HL-60 (cell line): ENCODE data around the gene ASCC3.

Experiments
- DNase-seq, 2 experiments: peaks; one replicate each; pipeline ENCODE4 v3.0.0-alpha.2; 2010 to 2020; ENCODE audit warnings: low read depth in 1 of 2, low spot score in 1 of 2
- H3K27ac ChIP-seq: fragments of 250-450 bp; sonication (Bioruptor Pico); replicated peaks from 2 replicates; pipeline ENCODE4 v1.5.1; 2020; ENCODE audit warnings: mild to moderate bottlenecking, moderate library complexity
- H3K27me3 ChIP-seq: fragments of 250-450 bp; sonication (Bioruptor Pico); 2 replicates; pipeline ENCODE4 v1.5.1; 2021; ENCODE audit warnings: mild to moderate bottlenecking, moderate library complexity; ENCODE audit not compliant: insufficient read depth, poor library complexity, severe bottlenecking
- H3K4me3 ChIP-seq: replicated peaks from 2 replicates; pipeline ENCODE4 v1.5.1; 2011; ENCODE audit warnings: mild to moderate bottlenecking, control low read depth, low read length; ENCODE audit not compliant: insufficient read depth
- GABPA ChIP-seq: IDR thresholded peaks from 2 replicates; pipeline ENCODE4 v1.6.1; 2012; ENCODE audit warnings: low read depth
- POLR2AphosphoS5 ChIP-seq: IDR thresholded peaks from 2 replicates; pipeline ENCODE4 v1.6.1; 2012; ENCODE audit warnings: low read depth
- SPI1 ChIP-seq: IDR thresholded peaks from 2 replicates; pipeline ENCODE4 v1.6.1; 2012; ENCODE audit warnings: low read depth, mild to moderate bottlenecking, borderline replicate concordance
- TF ChIP-seq, protein P1 (sequence below): IDR thresholded peaks from 2 replicates; pipeline ENCODE4 v1.6.1; 2012; ENCODE audit warnings: low read depth; ENCODE audit not compliant: insufficient replicate concordance
- TF ChIP-seq, protein P2 (sequence below): IDR thresholded peaks from one replicate; pipeline ENCODE4 v1.5.1; 2011; ENCODE audit warnings: low read length, control low read depth, inconsistent platforms; ENCODE audit not compliant: insufficient read depth

The ASCC3 gene

DNA sequence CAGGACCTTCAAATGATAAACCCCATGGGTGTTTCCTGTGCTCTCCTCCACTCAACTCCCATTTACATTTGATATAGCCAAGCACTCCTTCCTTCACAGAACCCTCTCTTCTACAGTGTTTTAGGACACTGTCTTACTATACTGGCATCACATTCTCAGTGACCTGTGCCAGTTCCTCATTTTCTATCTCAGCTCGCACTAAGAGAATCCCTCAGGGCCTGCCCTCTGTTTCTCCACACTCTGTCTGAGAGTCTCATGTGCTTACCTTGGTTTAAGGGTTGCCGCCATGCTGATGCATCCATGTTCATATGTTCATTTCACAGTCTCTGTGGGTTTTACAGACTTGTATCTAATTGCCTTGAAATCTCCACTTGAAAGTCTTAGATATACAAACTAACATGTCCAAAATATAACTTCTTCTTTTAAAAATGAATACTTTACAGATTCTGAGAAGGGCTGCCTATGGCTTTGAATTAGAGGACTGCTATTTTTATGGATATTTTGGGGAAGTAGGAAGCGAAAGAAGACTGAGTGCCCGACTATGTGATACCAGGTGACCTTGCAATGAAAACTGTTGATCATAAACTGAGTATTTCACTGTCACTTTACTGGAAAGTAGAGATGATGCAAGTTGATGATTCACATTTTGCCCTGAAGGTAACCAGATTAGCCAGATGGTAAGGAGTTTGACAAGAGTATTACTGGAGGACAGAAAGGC, 263.3 kb downstream of the ASCC3 start:
- H3K4me3 ChIP-seq, result no peak overlapping the region
- no peaks in the 10 kb centered on the region for H3K27me3 ChIP-seq
- H3K27ac ChIP-seq, result 0 out of 2 replicates have a peak overlapping the region, but pooled peaks have one; percentile 4
- TF ChIP-seq POLR2AphosphoS5 (no peak), GABPA (no peak), SPI1 (peak; percentile 92)
- peak; percentile 20 to 50 for DNase-seq

DNA sequence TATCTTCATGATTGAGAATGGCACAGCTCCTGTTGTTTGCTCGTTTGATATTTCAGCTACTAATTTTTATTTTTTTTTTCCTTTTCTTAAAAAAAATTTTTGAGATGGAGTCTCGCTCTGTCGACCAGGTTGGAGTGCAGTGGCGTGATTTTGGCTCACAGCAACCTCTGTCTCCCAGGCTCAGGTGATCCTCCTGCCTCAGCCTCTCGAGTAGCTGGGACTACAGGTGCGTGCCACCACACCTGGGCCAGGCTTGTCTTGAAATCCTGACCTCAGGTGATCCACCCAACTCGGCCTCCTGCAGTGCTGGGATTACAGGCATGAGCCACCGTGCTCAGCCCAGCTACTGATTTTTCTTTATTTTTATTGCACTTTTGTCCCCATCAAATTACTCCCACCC, 266.2 kb downstream of the ASCC3 start:
- H3K27me3 ChIP-seq, result no peaks in the 10 kb centered on the region
- H3K27ac ChIP-seq, result no peak overlapping the region
- no peak for DNase-seq
- no peak overlapping the region for H3K4me3 ChIP-seq
- TF ChIP-seq POLR2AphosphoS5 (no peak), GABPA (no peak), SPI1 (no peak)
- TF ChIP-seq, protein P1, sequence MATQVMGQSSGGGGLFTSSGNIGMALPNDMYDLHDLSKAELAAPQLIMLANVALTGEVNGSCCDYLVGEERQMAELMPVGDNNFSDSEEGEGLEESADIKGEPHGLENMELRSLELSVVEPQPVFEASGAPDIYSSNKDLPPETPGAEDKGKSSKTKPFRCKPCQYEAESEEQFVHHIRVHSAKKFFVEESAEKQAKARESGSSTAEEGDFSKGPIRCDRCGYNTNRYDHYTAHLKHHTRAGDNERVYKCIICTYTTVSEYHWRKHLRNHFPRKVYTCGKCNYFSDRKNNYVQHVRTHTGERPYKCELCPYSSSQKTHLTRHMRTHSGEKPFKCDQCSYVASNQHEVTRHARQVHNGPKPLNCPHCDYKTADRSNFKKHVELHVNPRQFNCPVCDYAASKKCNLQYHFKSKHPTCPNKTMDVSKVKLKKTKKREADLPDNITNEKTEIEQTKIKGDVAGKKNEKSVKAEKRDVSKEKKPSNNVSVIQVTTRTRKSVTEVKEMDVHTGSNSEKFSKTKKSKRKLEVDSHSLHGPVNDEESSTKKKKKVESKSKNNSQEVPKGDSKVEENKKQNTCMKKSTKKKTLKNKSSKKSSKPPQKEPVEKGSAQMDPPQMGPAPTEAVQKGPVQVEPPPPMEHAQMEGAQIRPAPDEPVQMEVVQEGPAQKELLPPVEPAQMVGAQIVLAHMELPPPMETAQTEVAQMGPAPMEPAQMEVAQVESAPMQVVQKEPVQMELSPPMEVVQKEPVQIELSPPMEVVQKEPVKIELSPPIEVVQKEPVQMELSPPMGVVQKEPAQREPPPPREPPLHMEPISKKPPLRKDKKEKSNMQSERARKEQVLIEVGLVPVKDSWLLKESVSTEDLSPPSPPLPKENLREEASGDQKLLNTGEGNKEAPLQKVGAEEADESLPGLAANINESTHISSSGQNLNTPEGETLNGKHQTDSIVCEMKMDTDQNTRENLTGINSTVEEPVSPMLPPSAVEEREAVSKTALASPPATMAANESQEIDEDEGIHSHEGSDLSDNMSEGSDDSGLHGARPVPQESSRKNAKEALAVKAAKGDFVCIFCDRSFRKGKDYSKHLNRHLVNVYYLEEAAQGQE, result no peak
- TF ChIP-seq, protein P2, sequence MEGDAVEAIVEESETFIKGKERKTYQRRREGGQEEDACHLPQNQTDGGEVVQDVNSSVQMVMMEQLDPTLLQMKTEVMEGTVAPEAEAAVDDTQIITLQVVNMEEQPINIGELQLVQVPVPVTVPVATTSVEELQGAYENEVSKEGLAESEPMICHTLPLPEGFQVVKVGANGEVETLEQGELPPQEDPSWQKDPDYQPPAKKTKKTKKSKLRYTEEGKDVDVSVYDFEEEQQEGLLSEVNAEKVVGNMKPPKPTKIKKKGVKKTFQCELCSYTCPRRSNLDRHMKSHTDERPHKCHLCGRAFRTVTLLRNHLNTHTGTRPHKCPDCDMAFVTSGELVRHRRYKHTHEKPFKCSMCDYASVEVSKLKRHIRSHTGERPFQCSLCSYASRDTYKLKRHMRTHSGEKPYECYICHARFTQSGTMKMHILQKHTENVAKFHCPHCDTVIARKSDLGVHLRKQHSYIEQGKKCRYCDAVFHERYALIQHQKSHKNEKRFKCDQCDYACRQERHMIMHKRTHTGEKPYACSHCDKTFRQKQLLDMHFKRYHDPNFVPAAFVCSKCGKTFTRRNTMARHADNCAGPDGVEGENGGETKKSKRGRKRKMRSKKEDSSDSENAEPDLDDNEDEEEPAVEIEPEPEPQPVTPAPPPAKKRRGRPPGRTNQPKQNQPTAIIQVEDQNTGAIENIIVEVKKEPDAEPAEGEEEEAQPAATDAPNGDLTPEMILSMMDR, result no peak

DNA sequence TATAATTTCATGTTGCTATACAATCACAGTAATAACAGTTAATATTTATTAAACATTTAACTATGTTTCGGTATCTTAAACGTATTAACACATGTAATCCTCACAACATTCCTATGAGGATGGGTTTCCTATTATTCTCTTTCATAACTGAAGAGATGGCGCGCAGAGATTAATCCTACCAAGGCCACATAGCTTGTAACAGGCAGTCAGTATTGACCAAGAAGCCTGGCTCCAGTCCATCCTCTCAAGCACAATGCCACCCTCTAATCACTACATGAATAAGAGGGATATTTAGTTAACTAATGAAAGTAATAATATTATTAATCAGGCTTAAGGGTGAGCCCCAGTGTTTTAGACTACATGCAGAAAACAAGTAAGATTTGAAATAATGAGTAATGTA, 266.7 kb downstream of the ASCC3 start:
- Histone ChIP-seq H3K27me3 (no peaks in the 10 kb centered on the region), H3K27ac (no peak overlapping the region), H3K4me3 (no peak overlapping the region)
- DNase-seq, result no peak
- TF ChIP-seq, protein P1, result no peak
- TF ChIP-seq GABPA (no peak), POLR2AphosphoS5 (no peak), SPI1 (no peak)
- TF ChIP-seq, protein P2, result no peak

DNA sequence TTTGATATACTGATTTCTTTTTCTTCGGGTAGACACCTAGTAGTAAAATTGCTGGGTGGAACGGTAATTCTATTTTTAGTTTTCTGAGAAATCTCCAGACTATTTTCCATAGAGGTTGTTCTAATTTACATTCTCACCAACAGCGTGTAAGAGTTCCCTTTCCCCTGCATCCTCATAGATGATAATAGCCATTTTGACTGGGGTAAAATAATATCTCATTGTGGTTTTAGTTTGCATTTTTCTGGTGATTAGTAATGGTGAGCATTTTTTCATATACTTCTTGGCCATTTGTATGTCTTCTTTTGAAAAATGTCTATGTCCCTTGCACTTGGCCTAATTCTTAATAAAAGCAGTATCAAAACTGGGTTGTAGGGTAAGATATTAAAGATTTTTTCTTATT, 267.5 kb downstream of the ASCC3 start:
- no peak for TF ChIP-seq POLR2AphosphoS5
- TF ChIP-seq, protein P2, result no peak
- TF ChIP-seq SPI1, result no peak
- no peak for TF ChIP-seq GABPA
- TF ChIP-seq, protein P1, result no peak
- no peak for DNase-seq
- H3K4me3 ChIP-seq, result no peak overlapping the region
- H3K27ac ChIP-seq, result no peak overlapping the region
- H3K27me3 ChIP-seq, result no peaks in the 10 kb centered on the region
